B cell (primary cell): Measurements from ENCODE around the gene SEC24C. TPM values are rescaled to one million over a fixed set of nuclear protein-coding genes. Genes with fewer than 3 reads are reported as not detected.
A peak's percentile ranks its signal among the peaks of the same experiment; 100 is the strongest.

ENCODE experiments used
- ATAC-seq: fragments of 200-7000 bp; cut with Tn5 transposase; one replicate; pipeline ENCODE4 v1.10.0; 2021; ENCODE audit warnings: low read depth, mild to moderate bottlenecking, moderate number of reproducible peaks, moderate library complexity
- CTCF ChIA-PET: fragments of 350-600 bp; sonication (Branson Sonifier 250); formaldehyde crosslinking; loops from one replicate; lab custom pipeline; 2021; ENCODE audit warnings: antibody characterized with exemption, inconsistent platforms; lab: Charles Lee
- POLR2A ChIA-PET: fragments of 350-600 bp; sonication (Branson Sonifier 250); formaldehyde crosslinking; loops from one replicate; lab custom pipeline; 2021; ENCODE audit warnings: antibody characterized with exemption; lab: Charles Lee
- DNase-seq: peaks from one replicate; pipeline ENCODE4 v3.0.0; 2013
- H2AFZ ChIP-seq: 2 replicates; pipeline ENCODE4 v1.6.1; 2012; ENCODE audit warnings: mild to moderate bottlenecking, low read depth, low read length; ENCODE audit not compliant: insufficient read depth, poor library complexity, severe bottlenecking
- H3K27ac ChIP-seq, 2 donors: 1 replicate in 1 of 2; 2 replicates in 1 of 2; pipeline ENCODE4 v1.5.1; 2012 to 2013; ENCODE audit warnings: low read length in 2 of 2, mild to moderate bottlenecking in 2 of 2, moderate library complexity in 1 of 2
- H3K27me3 ChIP-seq, 4 experiments: fragments of 200-600 bp in 1 of 4; sonication (generic) in 1 of 4; replicated peaks in 1 of 4; 1 replicate in 2 of 4; 2 replicates in 2 of 4; pipeline versions ENCODE4 v1.6.1 to v1.7.0; 2013 to 2016; ENCODE audit warnings: low read length in 3 of 4, mild to moderate bottlenecking in 2 of 4, mixed read lengths in 1 of 4, moderate library complexity in 1 of 4; ENCODE audit not compliant: insufficient read depth in 4 of 4, control insufficient read depth in 3 of 4; ENCODE audit errors: control extremely low read depth in 1 of 4
- H3K36me3 ChIP-seq, 2 experiments: replicated peaks in 1 of 2; 1 replicate in 1 of 2; 2 replicates in 1 of 2; pipeline versions ENCODE4 v1.6.1 to v1.7.1; 2013; ENCODE audit warnings: low read length in 1 of 2; ENCODE audit not compliant: insufficient read depth in 2 of 2, control insufficient read depth in 1 of 2; ENCODE audit errors: control extremely low read depth in 1 of 2, extremely low read depth in 1 of 2
- H3K4me1 ChIP-seq, 2 donors: fragments of 200-600 bp in 1 of 2; sonication (generic) in 1 of 2; 1 replicate in 1 of 2; 2 replicates in 1 of 2; pipeline versions ENCODE4 v1.5.1 to v1.6.1; 2013 to 2017; ENCODE audit warnings: low read length in 2 of 2; ENCODE audit not compliant: control insufficient read depth in 2 of 2, insufficient read depth in 2 of 2
- H3K4me2 ChIP-seq: replicated peaks from 2 replicates; pipeline ENCODE3; 2012; ENCODE audit warnings: mild to moderate bottlenecking, low read depth, low read length; ENCODE audit not compliant: poor library complexity, severe bottlenecking
- H3K4me3 ChIP-seq, 5 experiments: fragments of 200-600 bp in 1 of 5; sonication (generic) in 1 of 5; 1 replicate in 3 of 5; 2 replicates in 2 of 5; pipeline versions ENCODE4 v1.5.1 to v1.7.0; 2011 to 2016; ENCODE audit warnings: low read length in 4 of 5, mild to moderate bottlenecking in 4 of 5, low read depth in 2 of 5, control low read depth in 1 of 5, moderate library complexity in 1 of 5; ENCODE audit not compliant: insufficient read depth in 1 of 5; ENCODE audit errors: control extremely low read depth in 1 of 5, extremely low read depth in 1 of 5
- H3K79me2 ChIP-seq: fragments of 200-600 bp; sonication (generic); one replicate; pipeline ENCODE4 v1.6.0; 2016; ENCODE audit warnings: low read length; ENCODE audit not compliant: control insufficient read depth, insufficient read depth
- H3K9ac ChIP-seq: fragments of 200-600 bp; sonication (generic); 2 replicates; pipeline ENCODE4 v1.6.1; 2017; ENCODE audit warnings: mild to moderate bottlenecking, low read length, moderate library complexity
- H3K9me3 ChIP-seq, 3 donors: one replicate each; pipeline versions ENCODE4 v1.6.1 to v1.7.1; 2013; ENCODE audit warnings: low read length in 2 of 3; ENCODE audit not compliant: control insufficient read depth in 2 of 3, insufficient read depth in 1 of 3; ENCODE audit errors: control extremely low read depth in 1 of 3
- H4K20me1 ChIP-seq: 2 replicates; pipeline ENCODE4 v1.6.0; 2012; ENCODE audit warnings: mild to moderate bottlenecking, low read length; ENCODE audit not compliant: insufficient read depth, control insufficient read depth, poor library complexity, severe bottlenecking
- H3K27ac Mint-ChIP-seq: one replicate; pipeline ENCODE4 v1.8.0; 2021; ENCODE audit warnings: mixed read lengths
- H3K27me3 Mint-ChIP-seq: one replicate; pipeline ENCODE4 v1.8.0; 2021; ENCODE audit warnings: mixed read lengths
- H3K4me1 Mint-ChIP-seq: one replicate; pipeline ENCODE4 v1.8.0; 2021; ENCODE audit warnings: mixed read lengths
- H3K4me3 Mint-ChIP-seq: one replicate; pipeline ENCODE4 v1.8.0; 2021; ENCODE audit warnings: mixed read lengths
- H3K9me3 Mint-ChIP-seq: one replicate; pipeline ENCODE4 v1.8.0; 2022; ENCODE audit warnings: mixed read lengths; ENCODE audit not compliant: insufficient read depth
- EZH2 ChIP-seq: IDR thresholded peaks from 2 replicates; pipeline ENCODE4 v1.6.1; 2012; ENCODE audit warnings: borderline replicate concordance, low read depth, mild to moderate bottlenecking, moderate library complexity, low read length; ENCODE audit not compliant: insufficient read depth, poor library complexity, severe bottlenecking
- WGBS: methylation state at CpG from one replicate; pipeline ENCODE4 v1.1.5; 2013; ENCODE audit warnings: missing lambda C conversion rate; ENCODE audit not compliant: insufficient coverage; 5-methylcytosine and 5-hydroxymethylcytosine counted together
- intact Hi-C: fragments of 100-400 bp; cut with micrococcal nuclease; formaldehyde crosslinking; loops from one replicate; pipeline ENCODE4 v1.10.0; 2022
- polyA plus RNA-seq: library from polyadenylated mRNA; depleted of rRNA; stranded (reverse); fragments of >200 nt; gene quantifications from 2 replicates; pipeline ENCODE4 v1.2.3, GENCODE V29; 2012
- total RNA-seq, 2 donors: library from RNA; stranded (reverse); fragments of 120-200 nt in 1 of 2; gene quantifications; 1 replicate in 1 of 2; 2 replicates in 1 of 2; pipeline versions ENCODE4 v1.2.3 to v1.2.4, GENCODE V29; 2013 to 2022
- TF ChIP-seq, protein P1 (sequence below): fragments of 200-600 bp; IDR thresholded peaks from one replicate; pipeline ENCODE4 v1.8.0; 2022; ENCODE audit warnings: antibody characterized with exemption, mild to moderate bottlenecking

Gene SEC24C
- total and polyA plus RNA-seq, 2 donors (not counting 1 experiment from before 2014, with no cell fraction given) = 60.2 to 78.7 TPM

DNA sequence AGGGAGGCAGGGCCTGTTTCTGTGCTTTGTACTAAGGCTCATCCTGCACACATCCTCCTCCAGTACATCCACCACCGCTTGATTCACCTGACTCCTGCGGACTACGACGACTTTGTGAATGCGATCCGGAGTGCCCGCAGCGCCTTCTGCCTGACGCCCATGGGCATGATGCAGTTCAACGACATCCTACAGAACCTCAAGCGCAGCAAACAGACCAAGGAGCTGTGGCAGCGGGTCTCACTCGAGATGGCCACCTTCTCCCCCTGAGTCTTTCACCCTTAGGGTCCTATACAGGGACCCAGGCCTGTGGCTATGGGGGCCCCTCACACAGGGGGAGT lies 57.0 kb downstream of the SEC24C start:
- no peak overlapping the region for H3K27ac Mint-ChIP-seq
- no peak for DNase-seq
- H3K27me3 ChIP-seq = no peaks in the 10 kb centered on the region
- ChIA-PET CTCF (no interaction called here), POLR2A (interaction anchor here (0.7 kb wide), 1 partner anchor 204 kb away, joined by 7 read pairs; no protein-coding TSS in a partner anchor)
- H4K20me1 ChIP-seq = peaks cover 22% of the 10 kb centered on the region
- H3K79me2 ChIP-seq = peaks cover 12% of the 10 kb centered on the region
- no peak overlapping the region for H3K4me3 Mint-ChIP-seq
- no peak overlapping the region for H3K9ac ChIP-seq
- no peaks in the 10 kb centered on the region for H3K9me3 ChIP-seq
- peaks cover 2 to 70% of the 10 kb centered on the region in 2 experiments for H3K36me3 ChIP-seq
- no peak overlapping the region for H3K4me2 ChIP-seq
- H3K4me3 ChIP-seq = no peak overlapping the region
- H3K27ac ChIP-seq = no peak overlapping the region
- intact Hi-C loops = no loop called here
- H3K4me1 ChIP-seq = peaks cover 8 to 12% of the 10 kb centered on the region in 2 donors
- H2AFZ ChIP-seq = no peak overlapping the region
- H3K27me3 Mint-ChIP-seq = no peaks in the 10 kb centered on the region
- peaks cover 9% of the 10 kb centered on the region for H3K4me1 Mint-ChIP-seq
- no peak for ATAC-seq
- WGBS = 90% methylated on average over 13 of the region's 13 CpGs
- TF ChIP-seq, protein P1, sequence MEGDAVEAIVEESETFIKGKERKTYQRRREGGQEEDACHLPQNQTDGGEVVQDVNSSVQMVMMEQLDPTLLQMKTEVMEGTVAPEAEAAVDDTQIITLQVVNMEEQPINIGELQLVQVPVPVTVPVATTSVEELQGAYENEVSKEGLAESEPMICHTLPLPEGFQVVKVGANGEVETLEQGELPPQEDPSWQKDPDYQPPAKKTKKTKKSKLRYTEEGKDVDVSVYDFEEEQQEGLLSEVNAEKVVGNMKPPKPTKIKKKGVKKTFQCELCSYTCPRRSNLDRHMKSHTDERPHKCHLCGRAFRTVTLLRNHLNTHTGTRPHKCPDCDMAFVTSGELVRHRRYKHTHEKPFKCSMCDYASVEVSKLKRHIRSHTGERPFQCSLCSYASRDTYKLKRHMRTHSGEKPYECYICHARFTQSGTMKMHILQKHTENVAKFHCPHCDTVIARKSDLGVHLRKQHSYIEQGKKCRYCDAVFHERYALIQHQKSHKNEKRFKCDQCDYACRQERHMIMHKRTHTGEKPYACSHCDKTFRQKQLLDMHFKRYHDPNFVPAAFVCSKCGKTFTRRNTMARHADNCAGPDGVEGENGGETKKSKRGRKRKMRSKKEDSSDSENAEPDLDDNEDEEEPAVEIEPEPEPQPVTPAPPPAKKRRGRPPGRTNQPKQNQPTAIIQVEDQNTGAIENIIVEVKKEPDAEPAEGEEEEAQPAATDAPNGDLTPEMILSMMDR = no peak
- TF ChIP-seq EZH2 = no peak
- H3K9me3 Mint-ChIP-seq = no peaks in the 10 kb centered on the region

DNA sequence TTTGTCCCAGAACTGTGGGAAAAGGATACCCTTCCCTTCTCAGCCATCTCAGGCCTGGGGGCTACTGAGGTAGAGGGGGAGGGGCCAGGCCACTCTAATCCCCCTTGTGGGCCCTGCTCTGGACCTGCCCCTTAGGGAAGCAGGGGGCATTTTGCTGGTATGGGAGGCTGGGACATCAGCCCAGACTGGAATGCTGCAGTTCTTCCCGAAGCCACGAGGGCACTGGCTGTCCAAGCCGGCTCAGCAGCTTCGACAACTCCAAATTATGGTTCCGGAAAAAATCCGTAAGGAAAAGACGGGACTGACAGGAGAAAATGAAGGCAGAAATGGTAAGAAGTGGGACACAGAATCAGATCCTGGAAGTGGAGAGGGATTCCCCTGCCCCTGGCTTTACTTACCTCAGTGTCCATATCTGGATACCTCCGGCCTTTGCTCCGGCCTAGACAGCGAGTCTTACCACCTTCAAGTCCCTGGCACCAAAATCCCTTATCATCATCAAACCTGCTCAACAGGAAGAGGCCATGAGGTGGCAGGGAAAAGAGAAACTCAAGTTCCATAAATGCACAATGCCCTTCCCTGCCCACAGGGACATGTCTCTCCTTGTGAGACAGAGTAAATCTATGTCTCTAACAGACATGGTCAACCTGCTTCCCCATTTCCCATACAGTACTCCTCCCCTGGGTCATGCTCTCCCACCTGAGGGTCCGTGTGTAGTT lies 58.3 kb downstream of the SEC24C start:
- Histone ChIP-seq H3K4me2 (no peak overlapping the region), H3K27ac (no peak overlapping the region), H3K4me3 (no peak overlapping the region), H4K20me1 (peaks cover 34% of the 10 kb centered on the region), H3K36me3 (peaks cover 2 to 73% of the 10 kb centered on the region in 2 experiments), H3K9ac (no peak overlapping the region), H3K4me1 (peaks cover 8 to 19% of the 10 kb centered on the region in 2 donors), H3K9me3 (no peaks in the 10 kb centered on the region), H2AFZ (no peak overlapping the region), H3K79me2 (peaks cover 24% of the 10 kb centered on the region), H3K27me3 (no peaks in the 10 kb centered on the region)
- no peaks in the 10 kb centered on the region for H3K27me3 Mint-ChIP-seq
- H3K9me3 Mint-ChIP-seq = no peaks in the 10 kb centered on the region
- ChIA-PET CTCF (no interaction called here), POLR2A (no interaction called here)
- no peak overlapping the region for H3K4me3 Mint-ChIP-seq
- TF ChIP-seq, protein P1 = no peak
- no peak for TF ChIP-seq EZH2
- intact Hi-C loops = no loop called here
- peaks cover 19% of the 10 kb centered on the region for H3K4me1 Mint-ChIP-seq
- H3K27ac Mint-ChIP-seq = peak overlapping the region; percentile 84
- no peak for DNase-seq
- 96% methylated on average over 6 of the region's 11 CpGs for WGBS
- ATAC-seq = no peak
